Measurements from ENCODE around the gene SNORC.

SNORC gene

DNA sequence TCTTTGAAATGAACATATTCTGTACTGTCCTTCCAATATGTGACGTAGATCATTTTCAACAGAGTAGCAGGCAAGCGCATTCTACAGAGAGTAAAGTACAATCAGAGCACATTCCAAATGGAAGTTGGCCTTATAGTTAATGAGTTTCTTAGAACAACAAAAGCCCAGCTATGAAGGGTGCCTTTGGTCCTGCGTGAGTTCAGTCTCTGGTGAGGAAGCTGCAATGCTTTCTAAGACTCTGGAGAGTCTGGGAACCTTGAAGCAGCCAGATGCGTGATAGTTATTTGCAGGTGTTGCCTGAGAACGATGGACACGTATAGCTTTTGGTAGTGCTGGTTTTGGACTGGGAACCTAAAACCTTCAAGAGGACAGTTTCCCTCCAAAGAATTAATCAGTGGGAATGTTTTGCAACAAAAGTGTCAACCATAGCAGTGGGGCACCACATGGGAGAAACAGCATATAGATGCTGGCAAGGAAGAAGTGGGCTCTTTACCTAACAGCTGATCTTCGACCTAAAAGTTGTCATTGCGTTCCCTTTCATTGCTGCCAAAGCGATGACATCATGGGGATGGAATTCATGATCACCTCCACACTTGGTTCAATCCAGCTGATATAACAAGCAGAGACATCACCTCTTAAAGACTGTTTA is 9.3 kb upstream of the SNORC start:
- no peak overlapping the region for H3K4me3 ChIP-seq
- H3K36me3 ChIP-seq (ENCODE audit: insufficient read depth, low read length) = peaks cover 39% of the 10 kb centered on the region
- no peaks in the 10 kb centered on the region for H3K9me3 ChIP-seq (ENCODE audit: low read depth, low read length)
- TF ChIP-seq EZH2 (IDR thresholded peaks at IDR 0.05) = no peak
- no peak for TF ChIP-seq FOXP2 (optimal IDR thresholded peaks at IDR 0.05; ENCODE audit: control extremely low read depth, extremely low read length, insufficient read depth)
- no peak for TF ChIP-seq POLR2AphosphoS5 (IDR thresholded peaks at IDR 0.05; ENCODE audit: borderline replicate concordance, low read depth, low read length)
- DNase-seq (ENCODE audit: low read depth, low spot score) = no peak
- no peak overlapping the region for H3K9ac ChIP-seq (ENCODE audit: insufficient read length)
- H3K27ac ChIP-seq = no peak overlapping the region

DNA sequence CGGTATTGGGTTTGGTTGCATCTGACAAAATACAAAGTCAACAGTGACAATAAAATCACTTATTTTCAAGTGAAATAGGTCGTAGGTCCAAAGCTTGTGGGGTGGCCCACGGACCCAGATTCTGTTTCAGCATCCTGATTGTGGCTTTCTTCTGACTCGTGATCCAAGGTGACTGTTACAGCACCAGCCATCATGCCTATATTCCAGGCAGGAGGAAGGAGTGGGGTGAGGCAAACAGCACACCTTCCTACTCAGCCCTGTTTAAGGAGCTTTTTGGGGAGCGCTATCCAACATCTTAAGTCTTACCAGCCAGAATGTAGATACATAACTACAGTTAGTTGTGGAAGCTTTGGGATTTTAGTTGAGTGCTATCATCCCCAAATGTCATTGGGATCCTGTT is 8.7 kb upstream of the SNORC start:
- H3K9me3 ChIP-seq (ENCODE audit: low read depth, low read length) = no peaks in the 10 kb centered on the region
- TF ChIP-seq EZH2 (IDR thresholded peaks at IDR 0.05) = no peak
- TF ChIP-seq FOXP2 (optimal IDR thresholded peaks at IDR 0.05; ENCODE audit: control extremely low read depth, extremely low read length, insufficient read depth) = no peak
- TF ChIP-seq POLR2AphosphoS5 (IDR thresholded peaks at IDR 0.05; ENCODE audit: borderline replicate concordance, low read depth, low read length) = no peak
- H3K27ac ChIP-seq = no peak overlapping the region
- H3K4me3 ChIP-seq = no peak overlapping the region
- peaks cover 33% of the 10 kb centered on the region for H3K36me3 ChIP-seq (ENCODE audit: insufficient read depth, low read length)
- H3K9ac ChIP-seq (ENCODE audit: insufficient read length) = no peak overlapping the region
- no peak for DNase-seq (ENCODE audit: low read depth, low spot score)

DNA sequence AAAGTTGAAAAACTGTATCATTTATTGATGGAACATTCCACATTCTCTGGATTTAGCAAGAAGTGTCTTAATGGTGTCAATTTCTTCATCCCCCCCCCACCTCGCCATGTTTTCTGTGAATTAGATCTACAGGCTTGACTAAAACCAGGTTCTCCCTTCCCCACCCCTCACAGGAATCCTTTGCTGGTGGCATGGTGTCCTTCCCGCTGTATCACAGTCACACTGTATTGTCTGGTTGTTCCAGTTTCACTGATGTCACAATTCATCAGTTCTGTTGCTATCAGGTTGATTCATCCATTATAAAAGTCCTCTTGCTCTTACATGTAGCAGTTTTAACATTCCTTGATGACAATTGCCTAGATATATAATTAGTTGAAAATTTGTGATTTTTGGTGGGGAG is 6.1 kb upstream of the SNORC start:
- Histone ChIP-seq H3K9me3 (ENCODE audit: low read depth, low read length) (no peaks in the 10 kb centered on the region), H3K36me3 (ENCODE audit: insufficient read depth, low read length) (peaks cover 9% of the 10 kb centered on the region; the same call in 1 of the 2 replicates), H3K4me3 (no peak overlapping the region), H3K9ac (ENCODE audit: insufficient read length) (no peak overlapping the region), H3K27ac (no peak overlapping the region)
- DNase-seq (ENCODE audit: low read depth, low spot score) = no peak
- no peak for TF ChIP-seq POLR2AphosphoS5 (IDR thresholded peaks at IDR 0.05; ENCODE audit: borderline replicate concordance, low read depth, low read length)
- no peak for TF ChIP-seq FOXP2 (optimal IDR thresholded peaks at IDR 0.05; ENCODE audit: control extremely low read depth, extremely low read length, insufficient read depth)
- TF ChIP-seq EZH2 (IDR thresholded peaks at IDR 0.05) = no peak

DNA sequence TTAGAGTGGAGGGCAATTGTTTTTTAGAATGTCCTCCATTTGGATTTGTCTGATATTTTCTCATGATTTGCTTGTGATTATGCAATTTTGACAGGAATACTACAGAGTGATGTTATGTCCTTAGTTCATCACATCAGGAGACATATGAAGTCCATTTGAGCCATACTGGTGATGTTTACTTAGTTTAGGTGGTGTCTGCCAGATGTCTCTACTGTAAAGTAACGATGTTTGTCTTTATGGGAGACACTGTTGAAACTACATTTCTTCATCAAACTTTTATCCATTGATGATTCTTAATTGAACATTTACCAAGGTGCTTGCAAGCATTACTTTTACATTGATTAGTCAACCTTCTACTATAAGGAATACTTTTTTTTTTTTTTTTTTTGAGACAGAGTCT is 4.9 kb upstream of the SNORC start:
- Histone ChIP-seq H3K4me3 (no peak overlapping the region), H3K9me3 (ENCODE audit: low read depth, low read length) (no peaks in the 10 kb centered on the region), H3K9ac (ENCODE audit: insufficient read length) (no peak overlapping the region), H3K27ac (no peak overlapping the region), H3K36me3 (ENCODE audit: insufficient read depth, low read length) (peaks cover 9% of the 10 kb centered on the region; the same call in 1 of the 2 replicates)
- no peak for TF ChIP-seq POLR2AphosphoS5 (IDR thresholded peaks at IDR 0.05; ENCODE audit: borderline replicate concordance, low read depth, low read length)
- TF ChIP-seq EZH2 (IDR thresholded peaks at IDR 0.05) = no peak
- TF ChIP-seq FOXP2 (optimal IDR thresholded peaks at IDR 0.05; ENCODE audit: control extremely low read depth, extremely low read length, insufficient read depth) = no peak
- DNase-seq (ENCODE audit: low read depth, low spot score) = no peak

DNA sequence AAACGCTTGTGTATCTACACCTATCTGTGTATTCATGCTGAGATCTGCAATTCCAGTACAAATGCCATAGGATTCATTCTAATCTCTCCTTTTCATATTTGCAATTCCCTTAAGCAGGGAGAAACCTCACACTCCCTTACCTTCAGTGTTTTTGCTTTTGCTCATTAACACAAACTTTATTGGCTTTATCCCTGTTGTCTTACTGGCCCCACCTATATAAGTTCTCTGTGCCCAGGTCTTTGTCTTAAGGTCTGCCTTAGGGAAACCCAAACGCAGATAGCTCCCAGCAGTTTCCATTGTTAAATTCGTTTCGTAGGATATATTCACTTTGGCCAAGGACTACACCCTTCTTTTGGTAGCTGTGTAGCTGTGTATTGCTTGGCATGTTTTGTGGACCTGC is 4.0 kb upstream of the SNORC start:
- TF ChIP-seq EZH2 (IDR thresholded peaks at IDR 0.05) (no peak), FOXP2 (optimal IDR thresholded peaks at IDR 0.05; ENCODE audit: control extremely low read depth, extremely low read length, insufficient read depth) (no peak), POLR2AphosphoS5 (IDR thresholded peaks at IDR 0.05; ENCODE audit: borderline replicate concordance, low read depth, low read length) (no peak)
- Histone ChIP-seq H3K9ac (ENCODE audit: insufficient read length) (no peak overlapping the region), H3K9me3 (ENCODE audit: low read depth, low read length) (no peaks in the 10 kb centered on the region), H3K36me3 (ENCODE audit: insufficient read depth, low read length) (peaks cover 3% of the 10 kb centered on the region; the same call in 1 of the 2 replicates), H3K4me3 (no peak overlapping the region), H3K27ac (no peak overlapping the region)
- no peak for DNase-seq (ENCODE audit: low read depth, low spot score)

DNA sequence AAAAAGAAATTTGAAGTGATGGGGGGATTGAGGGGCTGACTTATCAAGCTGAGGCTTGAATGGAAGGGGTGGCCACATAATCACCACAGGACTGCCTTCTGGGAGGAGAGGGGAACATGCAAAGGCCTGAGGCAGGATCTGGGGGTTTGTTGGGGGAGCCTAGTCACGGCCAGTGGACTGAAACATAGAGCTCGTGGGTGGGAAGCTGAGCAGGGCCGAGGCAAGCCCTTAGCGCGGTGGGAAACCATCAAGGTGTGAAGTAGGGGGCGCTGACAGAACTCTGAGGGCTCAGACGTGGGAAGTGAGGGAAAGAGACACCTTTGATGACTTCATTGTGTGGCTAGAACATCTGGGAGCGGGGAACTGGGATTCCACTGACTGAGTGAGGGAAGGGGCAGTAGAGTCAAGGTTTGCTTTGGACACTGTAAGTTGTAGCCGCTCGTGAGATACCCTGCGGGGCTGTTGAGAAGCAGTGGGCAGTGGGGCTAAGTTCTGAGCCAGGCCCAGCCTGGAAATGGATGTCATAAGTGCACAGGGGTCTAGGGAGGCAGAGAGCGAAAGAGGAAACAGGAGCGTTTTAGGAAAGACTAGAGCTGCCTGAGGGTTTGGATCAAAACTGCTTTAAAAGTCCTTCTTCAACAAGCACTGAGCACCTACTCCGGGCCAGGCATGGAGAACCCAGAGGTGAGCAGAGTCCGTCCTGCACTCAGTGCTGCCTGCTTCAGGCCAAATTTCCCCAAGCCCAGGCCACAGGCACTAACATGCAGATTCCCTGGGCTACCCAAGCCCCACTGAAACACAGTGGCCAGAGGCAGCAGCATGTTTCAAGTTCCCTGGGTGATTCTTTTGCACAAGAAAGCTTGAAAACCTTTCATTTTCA is 686 bp upstream of the SNORC start:
- DNase-seq (ENCODE audit: low read depth, low spot score) = no peak
- no peak overlapping the region for H3K9ac ChIP-seq (ENCODE audit: insufficient read length)
- H3K9me3 ChIP-seq (ENCODE audit: low read depth, low read length) = no peaks in the 10 kb centered on the region
- H3K4me3 ChIP-seq = no peak overlapping the region
- H3K27ac ChIP-seq = no peak overlapping the region
- no peaks in the 10 kb centered on the region for H3K36me3 ChIP-seq (ENCODE audit: insufficient read depth, low read length)
- TF ChIP-seq POLR2AphosphoS5 (IDR thresholded peaks at IDR 0.05; ENCODE audit: borderline replicate concordance, low read depth, low read length) (no peak), FOXP2 (optimal IDR thresholded peaks at IDR 0.05; ENCODE audit: control extremely low read depth, extremely low read length, insufficient read depth) (no peak), EZH2 (IDR thresholded peaks at IDR 0.05) (no peak)

DNA sequence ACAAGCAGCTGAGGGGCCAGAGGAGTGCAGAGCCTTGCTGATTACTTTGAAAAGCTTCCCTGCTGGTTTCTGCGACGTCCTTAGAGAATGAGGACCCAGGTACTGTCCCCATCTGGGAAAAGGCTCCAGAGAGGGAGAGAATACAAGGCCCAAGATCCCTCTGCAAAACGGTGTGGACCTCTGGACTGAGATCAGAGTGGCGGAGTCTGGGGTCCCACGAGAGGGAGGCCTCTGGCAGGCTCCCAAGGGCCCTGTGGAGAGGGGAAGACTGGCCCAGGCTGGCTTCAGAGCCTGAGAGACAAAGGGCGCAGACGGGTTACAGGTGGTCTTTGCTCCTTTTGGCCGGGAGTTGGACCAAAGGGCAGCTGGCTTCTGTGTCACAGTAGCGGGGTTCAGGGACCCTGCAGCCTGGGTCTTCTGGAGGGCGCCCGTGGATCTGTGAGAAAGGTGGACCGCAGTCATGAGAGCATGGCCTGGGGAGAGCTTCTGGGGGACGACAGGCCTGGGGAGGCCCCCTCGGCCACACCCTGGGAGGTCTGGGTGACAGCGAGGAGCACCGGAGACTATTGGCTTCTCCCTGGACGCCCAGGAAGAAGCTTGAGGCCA is 805 bp downstream of the SNORC start:
- no peak for DNase-seq (ENCODE audit: low read depth, low spot score)
- TF ChIP-seq POLR2AphosphoS5 (IDR thresholded peaks at IDR 0.05; ENCODE audit: borderline replicate concordance, low read depth, low read length) = no peak
- no peak for TF ChIP-seq EZH2 (IDR thresholded peaks at IDR 0.05)
- TF ChIP-seq FOXP2 (optimal IDR thresholded peaks at IDR 0.05; ENCODE audit: control extremely low read depth, extremely low read length, insufficient read depth) = no peak
- H3K4me3 ChIP-seq = no peak overlapping the region
- H3K9ac ChIP-seq (ENCODE audit: insufficient read length) = no peak overlapping the region
- no peak overlapping the region for H3K27ac ChIP-seq
- no peaks in the 10 kb centered on the region for H3K36me3 ChIP-seq (ENCODE audit: insufficient read depth, low read length)
- H3K9me3 ChIP-seq (ENCODE audit: low read depth, low read length) = no peaks in the 10 kb centered on the region

DNA sequence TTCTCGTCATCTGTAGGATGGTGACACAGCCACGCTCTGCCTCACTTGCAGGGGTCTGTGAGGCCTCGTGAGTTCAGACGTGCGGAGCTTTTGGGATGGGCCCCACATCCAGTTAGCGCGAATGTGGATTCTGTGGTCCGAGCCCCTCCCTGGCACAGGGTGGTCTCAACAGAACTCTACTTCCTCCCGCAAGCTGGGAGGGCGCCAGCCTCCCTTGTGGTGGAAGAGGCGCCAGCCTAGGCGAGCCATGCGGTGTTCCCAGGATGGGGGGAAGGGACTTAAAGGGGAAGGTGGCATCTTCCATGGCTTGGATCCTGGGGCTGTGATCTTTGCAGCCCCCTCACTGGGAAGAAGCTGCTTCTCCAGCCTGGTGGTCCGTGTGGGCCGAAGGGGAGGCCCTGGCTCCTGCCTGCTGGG is 1.4 kb downstream of the SNORC start:
- Histone ChIP-seq H3K27ac (no peak overlapping the region), H3K36me3 (ENCODE audit: insufficient read depth, low read length) (no peaks in the 10 kb centered on the region), H3K9ac (ENCODE audit: insufficient read length) (no peak overlapping the region), H3K4me3 (no peak overlapping the region), H3K9me3 (ENCODE audit: low read depth, low read length) (no peaks in the 10 kb centered on the region)
- DNase-seq (ENCODE audit: low read depth, low spot score) = no peak
- no peak for TF ChIP-seq POLR2AphosphoS5 (IDR thresholded peaks at IDR 0.05; ENCODE audit: borderline replicate concordance, low read depth, low read length)
- TF ChIP-seq EZH2 (IDR thresholded peaks at IDR 0.05) = no peak
- TF ChIP-seq FOXP2 (optimal IDR thresholded peaks at IDR 0.05; ENCODE audit: control extremely low read depth, extremely low read length, insufficient read depth) = no peak
